HepG2 (cell line): ENCODE measurements around the gene AUNIP.

Experiments used
- ZC3H4 ChIP-seq: sonication (generic); formaldehyde crosslinking; IDR thresholded peaks from 2 replicates; pipeline ENCODE4 v1.4.0; 2020; ENCODE audit warnings: missing genetic modification reagents, borderline replicate concordance
- ZNF768 ChIP-seq: sonication (generic); formaldehyde crosslinking; IDR thresholded peaks from 2 replicates; pipeline ENCODE4 v1.4.0; 2020; ENCODE audit warnings: missing genetic modification reagents
- TF ChIP-seq, protein P1 (sequence below), 2 experiments: IDR thresholded peaks; 2 replicates each; pipeline ENCODE4 v1.6.1; 2011 to 2012; ENCODE audit warnings: low read length in 2 of 2, borderline replicate concordance in 1 of 2, low read depth in 1 of 2, mild to moderate bottlenecking in 1 of 2, moderate library complexity in 1 of 2

DNA sequence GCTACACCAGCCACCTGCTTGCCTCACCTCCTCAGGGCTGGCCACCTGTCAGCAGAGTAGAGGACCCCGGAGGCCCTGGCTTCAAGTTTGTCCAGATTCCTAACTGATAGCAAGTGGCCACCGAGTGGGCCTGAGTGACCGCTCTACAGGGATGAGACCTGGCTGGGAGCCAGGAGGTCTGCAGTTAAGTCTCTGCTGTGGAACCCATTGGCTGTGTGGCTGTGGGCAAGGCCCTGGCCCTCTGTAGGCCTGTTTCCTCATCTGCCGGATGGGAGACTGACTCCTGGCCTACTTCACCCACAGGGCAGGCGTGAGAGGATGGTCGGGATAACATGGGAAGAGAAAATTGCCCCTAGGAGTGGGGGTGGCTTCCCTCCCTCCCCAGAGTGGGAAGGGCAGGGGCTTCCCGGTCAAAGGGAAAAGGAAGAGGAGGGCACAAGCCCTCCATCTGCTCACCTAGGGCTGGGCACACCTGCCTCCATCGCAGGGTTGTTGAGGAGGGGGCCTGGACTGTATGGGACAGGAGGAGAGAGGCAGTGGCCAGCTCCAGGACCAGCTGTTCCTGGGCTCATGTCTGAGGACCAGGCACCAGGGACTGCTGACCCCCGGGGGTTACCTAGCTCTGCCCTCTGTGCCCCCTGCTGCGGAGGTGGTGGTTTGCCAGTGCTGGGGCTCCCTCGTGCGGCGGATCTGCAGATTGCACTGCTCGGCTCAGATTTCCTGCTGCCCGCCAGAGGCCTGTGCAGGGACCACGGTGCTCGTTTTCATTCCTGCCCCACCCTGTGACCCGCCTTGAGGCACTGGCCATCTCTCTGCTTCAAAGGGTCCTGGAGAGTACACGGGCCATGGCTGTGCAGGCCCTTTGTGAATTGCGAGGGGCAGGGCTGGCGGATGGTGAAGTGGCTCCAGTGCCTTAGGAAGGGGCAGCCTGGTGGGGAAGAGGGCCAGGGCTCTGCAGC, 48.6 kb downstream of the AUNIP start:
- TF ChIP-seq ZC3H4 (CRISPR knock-in tag) = no peak
- TF ChIP-seq, protein P1, sequence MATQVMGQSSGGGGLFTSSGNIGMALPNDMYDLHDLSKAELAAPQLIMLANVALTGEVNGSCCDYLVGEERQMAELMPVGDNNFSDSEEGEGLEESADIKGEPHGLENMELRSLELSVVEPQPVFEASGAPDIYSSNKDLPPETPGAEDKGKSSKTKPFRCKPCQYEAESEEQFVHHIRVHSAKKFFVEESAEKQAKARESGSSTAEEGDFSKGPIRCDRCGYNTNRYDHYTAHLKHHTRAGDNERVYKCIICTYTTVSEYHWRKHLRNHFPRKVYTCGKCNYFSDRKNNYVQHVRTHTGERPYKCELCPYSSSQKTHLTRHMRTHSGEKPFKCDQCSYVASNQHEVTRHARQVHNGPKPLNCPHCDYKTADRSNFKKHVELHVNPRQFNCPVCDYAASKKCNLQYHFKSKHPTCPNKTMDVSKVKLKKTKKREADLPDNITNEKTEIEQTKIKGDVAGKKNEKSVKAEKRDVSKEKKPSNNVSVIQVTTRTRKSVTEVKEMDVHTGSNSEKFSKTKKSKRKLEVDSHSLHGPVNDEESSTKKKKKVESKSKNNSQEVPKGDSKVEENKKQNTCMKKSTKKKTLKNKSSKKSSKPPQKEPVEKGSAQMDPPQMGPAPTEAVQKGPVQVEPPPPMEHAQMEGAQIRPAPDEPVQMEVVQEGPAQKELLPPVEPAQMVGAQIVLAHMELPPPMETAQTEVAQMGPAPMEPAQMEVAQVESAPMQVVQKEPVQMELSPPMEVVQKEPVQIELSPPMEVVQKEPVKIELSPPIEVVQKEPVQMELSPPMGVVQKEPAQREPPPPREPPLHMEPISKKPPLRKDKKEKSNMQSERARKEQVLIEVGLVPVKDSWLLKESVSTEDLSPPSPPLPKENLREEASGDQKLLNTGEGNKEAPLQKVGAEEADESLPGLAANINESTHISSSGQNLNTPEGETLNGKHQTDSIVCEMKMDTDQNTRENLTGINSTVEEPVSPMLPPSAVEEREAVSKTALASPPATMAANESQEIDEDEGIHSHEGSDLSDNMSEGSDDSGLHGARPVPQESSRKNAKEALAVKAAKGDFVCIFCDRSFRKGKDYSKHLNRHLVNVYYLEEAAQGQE (IDR thresholded peaks at IDR 0.05; ENCODE audit: borderline replicate concordance in 1 of 2, low read depth in 1 of 2, low read length in 2 of 2) = no peak
- TF ChIP-seq ZNF768 = no peak
